MM.1S (cell line): Measurements from ENCODE around the gene CDC6.

Source experiments
- DNase-seq: peaks from one replicate; pipeline ENCODE4 v3.0.0-alpha.2; 2015
- H2AFZ ChIP-seq: fragments of 300-600 bp; sonication (generic); 2 replicates; pipeline ENCODE4 v1.6.0; 2016; ENCODE audit warnings: antibody characterized with exemption, low read length
- H3F3A ChIP-seq: fragments of 300-600 bp; sonication (generic); 2 replicates; pipeline ENCODE4 v1.6.1; 2016; ENCODE audit warnings: mild to moderate bottlenecking, antibody characterized with exemption, low read length, moderate library complexity, mixed read lengths; ENCODE audit not compliant: insufficient read depth
- H3K27ac ChIP-seq: fragments of 300-600 bp; sonication (generic); 2 replicates; pipeline ENCODE4 v1.5.1; 2016; ENCODE audit warnings: mild to moderate bottlenecking, low read length
- H3K27me3 ChIP-seq: fragments of 300-600 bp; sonication (generic); replicated peaks from 2 replicates; pipeline ENCODE4 v1.6.0; 2016; ENCODE audit warnings: low read length; ENCODE audit not compliant: insufficient read depth
- H3K36me3 ChIP-seq: fragments of 300-600 bp; sonication (generic); replicated peaks from 2 replicates; pipeline ENCODE4 v1.6.1; 2016; ENCODE audit warnings: mild to moderate bottlenecking, low read length, mixed read lengths; ENCODE audit not compliant: insufficient read depth
- H3K4me1 ChIP-seq: fragments of 300-600 bp; sonication (generic); 2 replicates; pipeline ENCODE4 v1.6.1; 2016; ENCODE audit warnings: low read length, mixed read lengths
- H3K4me2 ChIP-seq: fragments of 300-600 bp; sonication (generic); 2 replicates; pipeline ENCODE4 v1.6.0; 2016; ENCODE audit warnings: low read depth, low read length
- H3K4me3 ChIP-seq: fragments of 300-600 bp; sonication (generic); 2 replicates; pipeline ENCODE4 v1.5.1; 2016; ENCODE audit warnings: low read length, mixed read lengths
- H3K79me2 ChIP-seq: fragments of 300-600 bp; sonication (generic); 2 replicates; pipeline ENCODE4 v1.6.1; 2016; ENCODE audit warnings: mixed run types, low read length, mixed read lengths
- H3K9ac ChIP-seq: fragments of 300-600 bp; sonication (generic); 2 replicates; pipeline ENCODE4 v1.6.1; 2016; ENCODE audit warnings: low read length, mixed read lengths
- H3K9me2 ChIP-seq: fragments of 300-600 bp; sonication (generic); replicated peaks from 2 replicates; pipeline ENCODE4 v1.6.1; 2016; ENCODE audit warnings: mild to moderate bottlenecking, low read length, mixed read lengths; ENCODE audit not compliant: insufficient read depth
- H3K9me3 ChIP-seq: fragments of 300-600 bp; sonication (generic); replicated peaks from 2 replicates; pipeline ENCODE4 v1.6.1; 2016; ENCODE audit warnings: mild to moderate bottlenecking, low read length, mixed read lengths; ENCODE audit not compliant: insufficient read depth
- H4K20me1 ChIP-seq: fragments of 300-600 bp; sonication (generic); 2 replicates; pipeline ENCODE4 v1.6.1; 2016; ENCODE audit warnings: mild to moderate bottlenecking, low read length, moderate library complexity, mixed read lengths; ENCODE audit not compliant: insufficient read depth
- CTCF ChIP-seq: fragments of 300-600 bp; sonication (generic); IDR thresholded peaks from 2 replicates; pipeline ENCODE4 v1.5.1; 2016; ENCODE audit warnings: antibody characterized with exemption, low read length, mixed read lengths
- EZH2 ChIP-seq: fragments of 300-600 bp; sonication (generic); optimal IDR thresholded peaks from 2 replicates; pipeline ENCODE3; 2017; ENCODE audit warnings: low read depth, mild to moderate bottlenecking, antibody characterized with exemption, low read length, mixed read lengths
- EZH2phosphoT487 ChIP-seq: fragments of 300-600 bp; sonication (generic); IDR thresholded peaks from 2 replicates; pipeline ENCODE4 v1.6.1; 2018; ENCODE audit warnings: antibody characterized with exemption, low read length

CDC6 gene

GRCh38 chr17:40278414-40278813 is 9.3 kb upstream of the CDC6 start:
- TF ChIP-seq EZH2 (no peak), CTCF (no peak), EZH2phosphoT487 (no peak)
- H4K20me1 ChIP-seq: no peaks in the 10 kb centered on the region
- H3K4me3 ChIP-seq: no peak overlapping the region
- no peaks in the 10 kb centered on the region for H3K9me2 ChIP-seq
- no peak overlapping the region for H2AFZ ChIP-seq
- H3K79me2 ChIP-seq: no peaks in the 10 kb centered on the region
- H3K4me2 ChIP-seq: no peak overlapping the region
- H3K36me3 ChIP-seq: 0 out of 2 replicates have a peak, but pooled peaks cover 4% of the 10 kb centered on the region
- no peak overlapping the region for H3K27ac ChIP-seq
- no peaks in the 10 kb centered on the region for H3K9me3 ChIP-seq
- no peaks in the 10 kb centered on the region for H3K4me1 ChIP-seq
- H3K27me3 ChIP-seq: no peaks in the 10 kb centered on the region
- no peak for DNase-seq
- H3F3A ChIP-seq: no peaks in the 10 kb centered on the region
- no peak overlapping the region for H3K9ac ChIP-seq

- DNase-seq: no peak
- no peak overlapping the region for H3K9ac ChIP-seq
- H3K36me3 ChIP-seq: no peaks in the 10 kb centered on the region
- TF ChIP-seq EZH2 (no peak), CTCF (no peak), EZH2phosphoT487 (no peak)
- no peaks in the 10 kb centered on the region for H4K20me1 ChIP-seq
- no peaks in the 10 kb centered on the region for H3K9me2 ChIP-seq
- no peak overlapping the region for H3K4me2 ChIP-seq
- no peaks in the 10 kb centered on the region for H3K79me2 ChIP-seq
- H3K27ac ChIP-seq: no peak overlapping the region
- no peak overlapping the region for H2AFZ ChIP-seq
- no peak overlapping the region for H3K4me3 ChIP-seq
- H3K9me3 ChIP-seq: no peaks in the 10 kb centered on the region
- no peaks in the 10 kb centered on the region for H3K27me3 ChIP-seq
- no peaks in the 10 kb centered on the region for H3K4me1 ChIP-seq
- H3F3A ChIP-seq: no peaks in the 10 kb centered on the region
These were observed 8.3 kb upstream of the CDC6 start for GRCh38 chr17:40279402-40279801.

- H3K9me3 ChIP-seq: no peaks in the 10 kb centered on the region
- H3K4me2 ChIP-seq: no peak overlapping the region
- H3K36me3 ChIP-seq: no peaks in the 10 kb centered on the region
- H3K27me3 ChIP-seq: no peaks in the 10 kb centered on the region
- no peak for TF ChIP-seq EZH2
- no peak for TF ChIP-seq CTCF
- no peak for TF ChIP-seq EZH2phosphoT487
- H3K79me2 ChIP-seq: no peaks in the 10 kb centered on the region
- no peak overlapping the region for H3K4me3 ChIP-seq
- DNase-seq: no peak
- H2AFZ ChIP-seq: no peak overlapping the region
- H4K20me1 ChIP-seq: no peaks in the 10 kb centered on the region
- H3K9ac ChIP-seq: no peak overlapping the region
- H3K9me2 ChIP-seq: no peaks in the 10 kb centered on the region
- H3K4me1 ChIP-seq: no peaks in the 10 kb centered on the region
- H3F3A ChIP-seq: no peaks in the 10 kb centered on the region
- no peak overlapping the region for H3K27ac ChIP-seq
These were observed 6.0 kb upstream of the CDC6 start for GRCh38 chr17:40281663-40282062.
